Chondrocyte (in vitro differentiated cells): ENCODE measurements around the gene COL6A2. TPM values are rescaled to one million over a fixed set of nuclear protein-coding genes. Genes with fewer than 3 reads are reported as not detected.

Experiments
- DNase-seq: peaks from one replicate; pipeline ENCODE4 v3.0.0; 2021; ENCODE audit warnings: mixed read lengths, low spot score
- H3K27ac Mint-ChIP-seq: one replicate; pipeline ENCODE4 v1.8.0; 2021; ENCODE audit warnings: mild to moderate bottlenecking, moderate library complexity, mixed read lengths; ENCODE audit not compliant: unreplicated experiment
- H3K27me3 Mint-ChIP-seq: 2 replicates; pipeline ENCODE4 v1.8.0; 2021; ENCODE audit warnings: low read depth, mixed read lengths
- H3K36me3 Mint-ChIP-seq: 2 replicates; pipeline ENCODE4 v1.8.0; 2021; ENCODE audit warnings: low read depth, mixed read lengths
- H3K4me1 Mint-ChIP-seq: 2 replicates; pipeline ENCODE4 v1.8.0; 2021; ENCODE audit warnings: low read depth, mild to moderate bottlenecking, mixed read lengths
- H3K4me3 Mint-ChIP-seq: one replicate; pipeline ENCODE4 v1.8.0; 2021; ENCODE audit warnings: mild to moderate bottlenecking, moderate library complexity, mixed read lengths; ENCODE audit not compliant: unreplicated experiment
- H3K9me3 Mint-ChIP-seq: 2 replicates; pipeline ENCODE4 v1.8.0; 2021; ENCODE audit warnings: low read depth, mixed read lengths
- CTCF ChIP-seq: fragments of 200-600 bp; sonication (generic); IDR thresholded peaks from 2 replicates; pipeline ENCODE4 v1.5.0; 2021; ENCODE audit warnings: antibody characterized with exemption, mild to moderate bottlenecking, moderate library complexity
- total RNA-seq: library from RNA; stranded (reverse); gene quantifications from 3 replicates; pipeline ENCODE4 v1.2.1, GENCODE V29; 2021

COL6A2 gene
- total RNA-seq, 1 donor from 2014 or later, result 1,646 TPM

- Mint-ChIP-seq H3K36me3 (no peaks in the 10 kb centered on the region), H3K27ac (peak overlapping the region; percentile 74), H3K4me3 (no peak overlapping the region), H3K9me3 (peaks cover 31% of the 10 kb centered on the region), H3K27me3 (no peaks in the 10 kb centered on the region), H3K4me1 (peaks cover 20% of the 10 kb centered on the region)
- DNase-seq, result no peak
- TF ChIP-seq CTCF, result no peak
These were observed 6.8 kb upstream of the COL6A2 start for GRCh38 chr21:46091118-46091517.

GRCh38 chr21:46091631-46092025, 6.3 kb upstream of the COL6A2 start:
- Mint-ChIP-seq H3K4me1 (peaks cover 20% of the 10 kb centered on the region), H3K4me3 (no peak overlapping the region), H3K9me3 (peaks cover 28% of the 10 kb centered on the region), H3K27ac (peak overlapping the region; percentile 95), H3K27me3 (no peaks in the 10 kb centered on the region), H3K36me3 (no peaks in the 10 kb centered on the region)
- TF ChIP-seq CTCF, result no peak
- no peak for DNase-seq

DNA sequence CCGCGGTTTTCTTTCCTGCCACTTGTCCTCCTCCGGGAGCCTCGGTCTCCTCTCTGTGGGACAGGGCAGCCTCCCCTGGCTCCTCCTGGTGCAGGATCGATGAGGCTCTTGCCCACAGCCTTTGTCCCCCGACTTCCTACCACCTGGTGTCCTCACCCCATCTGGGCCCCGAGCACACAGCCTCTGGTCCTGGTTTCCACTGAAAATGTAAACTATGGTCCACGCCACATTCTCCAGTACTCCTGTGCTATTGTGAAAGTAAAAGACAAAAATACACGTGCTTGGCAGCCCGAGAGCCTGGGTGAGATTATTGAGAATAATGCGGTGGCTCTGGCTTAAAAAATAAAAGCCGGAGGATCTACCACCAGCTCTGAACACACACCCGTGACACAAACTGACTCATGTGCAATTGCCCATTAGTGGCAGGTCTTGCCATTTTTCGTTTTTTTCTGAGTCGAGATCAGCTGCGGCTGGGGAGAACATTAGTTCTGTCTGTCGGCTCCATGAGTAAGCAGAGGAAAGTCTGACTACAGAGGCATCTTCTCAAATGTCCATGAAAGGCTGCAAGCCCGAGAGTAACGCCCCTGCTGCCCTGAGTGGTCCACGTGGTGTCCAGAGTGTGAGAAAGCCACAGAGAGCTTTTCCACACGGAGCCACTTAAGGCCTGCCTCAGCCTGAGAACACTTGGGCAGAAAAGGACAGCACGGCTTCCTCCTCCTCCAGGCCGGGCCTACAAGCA, 5.7 kb upstream of the COL6A2 start:
- DNase-seq, result no peak
- Mint-ChIP-seq H3K4me3 (peak overlapping the region; percentile 12), H3K4me1 (peaks cover 25% of the 10 kb centered on the region)

GRCh38 chr21:46092811-46093667, 4.9 kb upstream of the COL6A2 start:
- H3K4me3 Mint-ChIP-seq, result no peak overlapping the region
- TF ChIP-seq CTCF, result peak; percentile 25
- DNase-seq, result no peak
- H3K36me3 Mint-ChIP-seq, result no peaks in the 10 kb centered on the region
- H3K4me1 Mint-ChIP-seq, result peaks cover 25% of the 10 kb centered on the region
- no peaks in the 10 kb centered on the region for H3K27me3 Mint-ChIP-seq
- H3K27ac Mint-ChIP-seq, result peak overlapping the region; percentile 95
- H3K9me3 Mint-ChIP-seq, result peaks cover 18% of the 10 kb centered on the region

More for the DNA sequence above, 5.7 kb upstream of the COL6A2 start:
- TF ChIP-seq CTCF, result no peak
- Mint-ChIP-seq H3K9me3 (peaks cover 22% of the 10 kb centered on the region), H3K27ac (peak overlapping the region; percentile 95), H3K36me3 (no peaks in the 10 kb centered on the region), H3K27me3 (no peaks in the 10 kb centered on the region)

DNA sequence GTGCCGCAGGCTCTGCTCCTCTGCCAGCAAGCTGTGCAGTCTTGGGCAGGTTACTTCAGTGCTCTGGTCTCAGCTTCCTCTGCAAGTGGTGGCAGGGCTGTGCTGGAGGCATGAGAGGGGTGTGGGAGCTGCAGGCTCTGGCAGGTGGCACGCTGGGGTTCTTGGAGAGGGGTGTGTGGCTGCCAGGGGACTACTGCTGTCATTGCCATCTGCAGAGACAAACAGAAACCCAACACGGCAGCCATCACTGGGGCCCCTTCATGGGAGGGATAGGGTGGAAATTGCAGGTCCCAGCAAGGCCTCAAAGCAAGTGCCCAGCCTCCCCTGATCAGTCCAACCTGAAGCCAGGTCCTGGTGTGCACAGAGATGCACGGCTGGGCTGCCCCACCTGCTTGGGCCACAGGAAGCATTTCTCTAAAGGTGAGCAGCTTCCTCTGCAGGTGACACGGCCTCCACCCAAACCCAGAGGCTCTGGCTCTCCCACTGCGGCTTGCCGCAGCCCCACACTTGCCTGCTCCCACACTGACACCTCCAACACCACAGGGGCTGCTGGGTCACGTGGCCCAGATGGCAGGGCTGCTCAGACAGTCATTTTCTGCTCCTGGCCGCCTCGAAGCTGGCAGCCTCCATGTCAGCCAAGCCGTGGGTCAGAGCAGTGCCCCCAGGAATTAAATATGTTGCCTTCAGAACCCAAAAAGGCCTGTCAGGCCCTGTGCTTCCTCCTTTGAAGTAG, 4.1 kb upstream of the COL6A2 start:
- no peak for DNase-seq
- no peaks in the 10 kb centered on the region for H3K27me3 Mint-ChIP-seq
- no peak for TF ChIP-seq CTCF
- peaks cover 10% of the 10 kb centered on the region for H3K9me3 Mint-ChIP-seq
- H3K4me1 Mint-ChIP-seq, result peaks cover 25% of the 10 kb centered on the region
- no peak overlapping the region for H3K4me3 Mint-ChIP-seq
- H3K36me3 Mint-ChIP-seq, result no peaks in the 10 kb centered on the region
- H3K27ac Mint-ChIP-seq, result peak overlapping the region; percentile 17
